ENCODE results near the gene NUAK1.

Gene NUAK1

GRCh38 chr12:106033161-106033675 is 105.5 kb downstream of the NUAK1 start:
- Histone ChIP-seq H3K4me3 (ENCODE audit: low read depth, low read length) (no peak overlapping the region), H3K36me3 (replicated peaks) (no peaks in the 10 kb centered on the region), H3K27ac (peak overlapping the region; percentile 55), H3K27me3 (replicated peaks) (no peaks in the 10 kb centered on the region)
- no peak for DNase-seq
- TF ChIP-seq CTCF (IDR thresholded peaks at IDR 0.05; ENCODE audit: low read depth, low read length, missing control alignments) = no peak
- in situ Hi-C loops (cut with HindIII; ENCODE audit: low pct_ligation_motif_present, low sequenced_read_pairs) = no loop called here

- in situ Hi-C loops (cut with HindIII; ENCODE audit: low pct_ligation_motif_present, low sequenced_read_pairs) = no loop called here
- TF ChIP-seq CTCF (IDR thresholded peaks at IDR 0.05; ENCODE audit: low read depth, low read length, missing control alignments) = no peak
- peak overlapping the region; percentile 55 for H3K27ac ChIP-seq
These were observed 106.2 kb downstream of the NUAK1 start for GRCh38 chr12:106032623-106032925.

GRCh38 chr12:106031761-106032622 is 106.8 kb downstream of the NUAK1 start:
- in situ Hi-C loops (cut with HindIII; ENCODE audit: low pct_ligation_motif_present, low sequenced_read_pairs) = no loop called here
- Histone ChIP-seq H3K27ac (peak overlapping the region; percentile 94), H3K4me3 (ENCODE audit: low read depth, low read length) (no peak overlapping the region), H3K36me3 (replicated peaks) (no peaks in the 10 kb centered on the region), H3K27me3 (replicated peaks) (no peaks in the 10 kb centered on the region)
- no peak for DNase-seq
- peak; percentile 27 for TF ChIP-seq CTCF (IDR thresholded peaks at IDR 0.05; ENCODE audit: low read depth, low read length, missing control alignments)

More at GRCh38 chr12:106032623-106032925, 106.2 kb downstream of the NUAK1 start:
- Histone ChIP-seq H3K4me3 (ENCODE audit: low read depth, low read length) (no peak overlapping the region), H3K36me3 (replicated peaks) (no peaks in the 10 kb centered on the region), H3K27me3 (replicated peaks) (no peaks in the 10 kb centered on the region)
- DNase-seq = peak; percentile 66

GRCh38 chr12:106030210-106031071 is 108.3 kb downstream of the NUAK1 start:
- DNase-seq = peak; percentile 98
- Histone ChIP-seq H3K4me3 (ENCODE audit: low read depth, low read length) (peak overlapping the region; percentile 13), H3K27ac (peak overlapping the region; percentile 94), H3K36me3 (replicated peaks) (no peaks in the 10 kb centered on the region), H3K27me3 (replicated peaks) (no peaks in the 10 kb centered on the region)
- TF ChIP-seq CTCF (IDR thresholded peaks at IDR 0.05; ENCODE audit: low read depth, low read length, missing control alignments) = no peak
- in situ Hi-C loops (cut with HindIII; ENCODE audit: low pct_ligation_motif_present, low sequenced_read_pairs) = no loop called here

- no peak for DNase-seq
- Histone ChIP-seq H3K4me3 (ENCODE audit: low read depth, low read length) (no peak overlapping the region), H3K36me3 (replicated peaks) (no peaks in the 10 kb centered on the region), H3K27me3 (replicated peaks) (no peaks in the 10 kb centered on the region), H3K27ac (peak overlapping the region; percentile 94)
- no peak for TF ChIP-seq CTCF (IDR thresholded peaks at IDR 0.05; ENCODE audit: low read depth, low read length, missing control alignments)
- in situ Hi-C loops (cut with HindIII; ENCODE audit: low pct_ligation_motif_present, low sequenced_read_pairs) = no loop called here
These were observed 109.2 kb downstream of the NUAK1 start for GRCh38 chr12:106029532-106029931.

Data from brain microvascular endothelial cell (primary cell).